GM12801 (cell line): ENCODE data around the gene SPG21.

Experiments used
- CTCF ChIP-seq: IDR thresholded peaks from one replicate; pipeline ENCODE4 v1.5.1; 2011; ENCODE audit warnings: control low read depth; ENCODE audit not compliant: insufficient read length; ENCODE audit errors: extremely low read depth

The SPG21 gene, protein sequence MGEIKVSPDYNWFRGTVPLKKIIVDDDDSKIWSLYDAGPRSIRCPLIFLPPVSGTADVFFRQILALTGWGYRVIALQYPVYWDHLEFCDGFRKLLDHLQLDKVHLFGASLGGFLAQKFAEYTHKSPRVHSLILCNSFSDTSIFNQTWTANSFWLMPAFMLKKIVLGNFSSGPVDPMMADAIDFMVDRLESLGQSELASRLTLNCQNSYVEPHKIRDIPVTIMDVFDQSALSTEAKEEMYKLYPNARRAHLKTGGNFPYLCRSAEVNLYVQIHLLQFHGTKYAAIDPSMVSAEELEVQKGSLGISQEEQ

GRCh38 chr15:64989416-64990167, at the start of gene SPG21:
Gene SPG21 (minus strand): TSS chr15:64989914. CDS start chr15:64983569, 6,345 bp downstream.
- TF ChIP-seq CTCF, result no peak

DNA sequence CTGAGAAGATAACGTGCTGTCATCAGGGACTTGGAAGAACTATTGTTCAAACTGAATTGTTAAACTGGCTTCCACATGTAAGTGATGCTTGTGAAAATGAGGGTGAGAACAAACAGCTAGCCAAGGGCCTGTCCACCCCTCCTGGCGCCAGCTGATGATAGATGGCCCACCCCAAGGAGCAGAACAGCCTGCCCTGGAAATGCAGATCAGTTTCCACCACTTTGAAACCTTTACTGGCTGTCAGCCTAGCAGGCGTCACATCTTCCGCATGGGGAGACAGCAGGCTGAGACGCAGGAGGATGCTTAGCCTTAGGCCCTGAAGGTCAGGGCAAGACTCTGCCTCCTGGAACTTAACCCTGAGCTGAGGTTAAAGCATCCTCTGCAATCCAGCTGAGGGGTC, 49.1 kb upstream of the SPG21 start:
- TF ChIP-seq CTCF, result no peak

DNA sequence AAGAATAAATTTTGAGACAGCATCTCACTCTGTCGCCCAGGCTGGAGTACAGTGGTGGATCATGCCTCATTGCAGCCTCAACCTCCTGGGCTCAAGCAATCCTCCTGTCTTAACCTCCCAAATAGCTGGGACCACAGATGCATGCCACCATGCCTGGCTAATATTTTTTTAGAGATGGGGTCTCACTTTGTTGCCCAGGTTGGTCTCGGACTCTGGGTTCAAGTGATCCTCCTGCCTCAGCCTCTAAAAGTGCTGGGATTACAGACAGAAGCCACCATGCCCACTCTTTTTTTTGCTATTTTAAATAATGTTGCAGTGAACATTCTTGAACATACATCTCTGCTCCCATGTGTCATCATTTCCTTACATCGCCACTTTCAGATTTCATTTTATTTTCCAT, 48.7 kb upstream of the SPG21 start:
- TF ChIP-seq CTCF, result no peak

DNA sequence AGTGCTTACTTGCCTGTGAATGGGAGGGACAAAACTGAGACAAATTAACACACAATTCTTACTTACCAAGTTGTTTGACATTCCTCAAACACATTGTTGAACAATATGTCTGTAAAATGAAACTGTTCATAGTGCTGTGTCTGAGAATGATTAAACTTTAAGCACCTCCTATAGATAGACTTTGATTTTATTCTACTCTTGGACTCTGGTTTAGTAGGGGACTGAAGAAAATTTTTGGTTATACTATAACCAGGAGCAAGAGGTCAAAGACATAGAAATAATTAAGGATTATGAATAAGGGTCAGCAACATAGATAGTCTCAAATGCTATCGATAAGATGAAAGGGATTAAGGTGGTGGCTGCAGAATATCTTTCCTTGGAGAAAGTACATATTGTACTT, 47.6 kb upstream of the SPG21 start:
- TF ChIP-seq CTCF, result no peak

DNA sequence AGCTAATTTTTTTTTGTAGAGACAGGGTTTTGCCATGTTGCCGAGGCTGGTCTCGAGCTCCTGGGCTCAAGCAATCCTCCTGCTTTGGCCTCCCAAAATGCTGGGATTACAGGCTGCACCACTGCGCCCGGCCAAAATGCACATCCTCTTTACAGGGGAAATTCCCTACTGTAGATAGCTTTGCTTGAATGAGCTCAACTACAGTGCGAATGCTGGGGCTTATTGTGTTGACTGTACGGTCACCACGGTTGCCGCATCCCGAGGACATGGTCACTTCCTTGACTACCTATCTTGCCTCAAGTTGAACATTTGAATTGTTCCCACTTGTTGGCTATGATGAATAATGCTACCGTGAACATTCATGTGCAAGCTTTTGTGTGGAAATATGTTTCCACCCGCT, 45.0 kb upstream of the SPG21 start:
- TF ChIP-seq CTCF, result no peak

DNA sequence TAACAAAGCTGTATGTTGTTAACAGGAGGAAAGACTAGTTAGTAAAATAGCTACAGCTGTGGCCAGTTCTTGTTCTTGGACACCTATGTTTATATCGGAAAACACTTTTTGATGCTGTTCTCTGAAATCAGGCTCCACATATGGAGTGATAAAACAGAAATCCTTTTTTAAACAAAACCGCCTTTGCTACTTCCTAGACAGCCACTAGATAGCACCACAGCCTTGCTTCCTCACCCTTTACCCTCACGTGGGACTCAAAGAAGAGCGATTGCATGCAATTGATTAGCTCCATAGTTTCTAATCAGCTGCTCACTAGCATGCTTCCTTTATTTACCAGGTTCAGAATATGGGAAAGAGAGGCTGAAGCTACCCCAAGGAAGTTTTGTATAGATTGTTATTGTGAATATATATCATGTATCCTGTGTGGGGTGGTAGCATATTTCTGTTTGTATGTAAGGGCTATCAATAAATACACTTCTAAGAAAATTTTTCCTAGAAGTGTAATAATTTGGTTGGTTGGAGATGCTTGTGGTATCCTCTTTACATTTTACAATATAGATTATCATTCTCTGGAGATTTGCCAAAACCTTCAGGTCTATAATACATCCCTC, 44.0 kb upstream of the SPG21 start:
- TF ChIP-seq CTCF, result no peak

GRCh38 chr15:65032801-65033537, 43.3 kb upstream of the SPG21 start:
- no peak for TF ChIP-seq CTCF
